Endodermal cell (in vitro differentiated cells): ENCODE results near the gene SMIM1. TPM values are rescaled to one million over a fixed set of nuclear protein-coding genes. Genes with fewer than 3 reads are reported as not detected.

Experiments
- DNase-seq: peaks from one replicate; pipeline ENCODE4 v3.0.0-alpha.2; 2017
- H3K27ac ChIP-seq: 2 replicates; pipeline ENCODE4 v1.5.1; 2013; ENCODE audit warnings: mild to moderate bottlenecking, low read depth, low read length, moderate library complexity
- H3K27me3 ChIP-seq: 2 replicates; pipeline ENCODE4 v1.6.1; 2013; ENCODE audit warnings: mild to moderate bottlenecking, low read length, moderate library complexity; ENCODE audit not compliant: insufficient read depth, control insufficient read depth, poor library complexity, severe bottlenecking
- H3K36me3 ChIP-seq: 2 replicates; pipeline ENCODE4 v1.7.0; 2013; ENCODE audit warnings: mild to moderate bottlenecking, low read length, moderate library complexity; ENCODE audit not compliant: control insufficient read depth, insufficient read depth
- H3K4me1 ChIP-seq: one replicate; pipeline ENCODE4 v1.7.0; 2013; ENCODE audit warnings: low read length; ENCODE audit not compliant: control insufficient read depth, insufficient read depth
- H3K4me3 ChIP-seq: 2 replicates; pipeline ENCODE4 v1.5.1; 2013; ENCODE audit warnings: mild to moderate bottlenecking, low read length, moderate library complexity
- H3K9ac ChIP-seq: 2 replicates; pipeline ENCODE4 v1.6.1; 2013; ENCODE audit warnings: mild to moderate bottlenecking, low read length, moderate library complexity; ENCODE audit not compliant: poor library complexity, severe bottlenecking; ENCODE audit errors: extremely low read depth
- H3K9me3 ChIP-seq: 2 replicates; pipeline ENCODE4 v1.6.1; 2013; ENCODE audit warnings: mild to moderate bottlenecking, low read length, moderate library complexity; ENCODE audit not compliant: control insufficient read depth
- H3K27ac Mint-ChIP-seq: 2 replicates; pipeline ENCODE4 v1.8.0; 2020; ENCODE audit warnings: mixed read lengths
- H3K27me3 Mint-ChIP-seq: 2 replicates; pipeline ENCODE4 v1.8.0; 2021; ENCODE audit warnings: mild to moderate bottlenecking, mixed read lengths; ENCODE audit not compliant: insufficient read depth
- H3K36me3 Mint-ChIP-seq: 2 replicates; pipeline ENCODE4 v1.8.0; 2020; ENCODE audit warnings: low read depth, mixed read lengths
- H3K4me1 Mint-ChIP-seq: 2 replicates; pipeline ENCODE4 v1.8.0; 2020; ENCODE audit warnings: mixed read lengths
- H3K4me3 Mint-ChIP-seq: 2 replicates; pipeline ENCODE4 v1.8.0; 2020; ENCODE audit warnings: mild to moderate bottlenecking, moderate library complexity, mixed read lengths
- H3K9me3 Mint-ChIP-seq: 2 replicates; pipeline ENCODE4 v1.8.0; 2020; ENCODE audit warnings: mild to moderate bottlenecking, mixed read lengths
- WGBS, 2 experiments: methylation state at CpG; one replicate each; pipeline versions ENCODE4 v1.1.5 to v1.1.7; 2013; ENCODE audit warnings: missing lambda C conversion rate in 2 of 2, mixed read lengths in 1 of 2; ENCODE audit not compliant: insufficient coverage in 1 of 2, insufficient read length in 1 of 2; 5-methylcytosine and 5-hydroxymethylcytosine counted together
- total RNA-seq, 2 donors: library from RNA; stranded (reverse); fragmentation: NEBNext Ultra II Directional in 1 of 2; extraction: Animal tissue kit (Norgen Biotek cat#: 25700) in 1 of 2; gene quantifications; 2 replicates in 1 of 2; 3 replicates in 1 of 2; pipeline ENCODE4 v1.2.1, GENCODE V29; 2021
- TF ChIP-seq, protein P1 (sequence below): fragments of 200-600 bp; sonication (generic); conservative IDR thresholded peaks from 2 replicates; pipeline ENCODE4 v1.5.0; 2021; ENCODE audit warnings: antibody characterized with exemption, mild to moderate bottlenecking

Gene SMIM1
- total RNA-seq, 2 donors from 2014 or later: 11.1 to 15.0 TPM

DNA sequence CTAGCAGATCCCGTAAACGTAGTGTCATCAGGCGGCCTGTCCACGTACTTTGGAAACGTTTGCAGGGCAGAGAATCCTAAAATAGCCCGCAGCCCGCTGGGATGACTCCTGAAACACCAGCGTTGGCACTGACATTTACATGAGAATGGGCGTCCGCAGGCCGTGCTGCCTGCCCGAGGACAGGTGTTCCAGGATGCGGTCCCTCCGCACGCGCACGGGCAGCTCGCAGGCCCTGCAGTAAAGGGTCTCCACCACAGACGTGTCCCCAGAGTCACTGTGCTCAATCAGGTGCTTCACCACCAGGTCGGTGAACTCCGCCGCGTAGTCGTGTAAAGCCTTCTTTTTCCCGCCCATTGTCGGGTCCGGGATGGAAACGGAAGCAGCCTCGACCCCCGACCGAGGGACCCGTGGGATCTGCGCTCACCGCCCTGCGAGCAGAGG lies 26.1 kb upstream of the SMIM1 start:
- DNase-seq: peak; percentile 80
- peaks cover 10% of the 10 kb centered on the region for H3K4me1 ChIP-seq
- Mint-ChIP-seq H3K4me3 (peak overlapping the region; percentile 83), H3K9me3 (no peaks in the 10 kb centered on the region), H3K36me3 (peaks cover 31% of the 10 kb centered on the region), H3K4me1 (peaks cover 17% of the 10 kb centered on the region), H3K27me3 (peaks cover 18% of the 10 kb centered on the region), H3K27ac (peak overlapping the region; percentile 86)
- TF ChIP-seq, protein P1, sequence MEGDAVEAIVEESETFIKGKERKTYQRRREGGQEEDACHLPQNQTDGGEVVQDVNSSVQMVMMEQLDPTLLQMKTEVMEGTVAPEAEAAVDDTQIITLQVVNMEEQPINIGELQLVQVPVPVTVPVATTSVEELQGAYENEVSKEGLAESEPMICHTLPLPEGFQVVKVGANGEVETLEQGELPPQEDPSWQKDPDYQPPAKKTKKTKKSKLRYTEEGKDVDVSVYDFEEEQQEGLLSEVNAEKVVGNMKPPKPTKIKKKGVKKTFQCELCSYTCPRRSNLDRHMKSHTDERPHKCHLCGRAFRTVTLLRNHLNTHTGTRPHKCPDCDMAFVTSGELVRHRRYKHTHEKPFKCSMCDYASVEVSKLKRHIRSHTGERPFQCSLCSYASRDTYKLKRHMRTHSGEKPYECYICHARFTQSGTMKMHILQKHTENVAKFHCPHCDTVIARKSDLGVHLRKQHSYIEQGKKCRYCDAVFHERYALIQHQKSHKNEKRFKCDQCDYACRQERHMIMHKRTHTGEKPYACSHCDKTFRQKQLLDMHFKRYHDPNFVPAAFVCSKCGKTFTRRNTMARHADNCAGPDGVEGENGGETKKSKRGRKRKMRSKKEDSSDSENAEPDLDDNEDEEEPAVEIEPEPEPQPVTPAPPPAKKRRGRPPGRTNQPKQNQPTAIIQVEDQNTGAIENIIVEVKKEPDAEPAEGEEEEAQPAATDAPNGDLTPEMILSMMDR: no peak
- no peaks in the 10 kb centered on the region for H3K9me3 ChIP-seq
- H3K27me3 ChIP-seq: peaks cover 9% of the 10 kb centered on the region
- H3K36me3 ChIP-seq: peaks cover 19% of the 10 kb centered on the region
- H3K9ac ChIP-seq: peak overlapping the region; percentile 51
- no peak overlapping the region for H3K27ac ChIP-seq
- WGBS, 2 experiments: 7 to 10% methylated on average over 19 to 35 of the region's 35 CpGs
- peak overlapping the region; percentile 86 for H3K4me3 ChIP-seq

DNA sequence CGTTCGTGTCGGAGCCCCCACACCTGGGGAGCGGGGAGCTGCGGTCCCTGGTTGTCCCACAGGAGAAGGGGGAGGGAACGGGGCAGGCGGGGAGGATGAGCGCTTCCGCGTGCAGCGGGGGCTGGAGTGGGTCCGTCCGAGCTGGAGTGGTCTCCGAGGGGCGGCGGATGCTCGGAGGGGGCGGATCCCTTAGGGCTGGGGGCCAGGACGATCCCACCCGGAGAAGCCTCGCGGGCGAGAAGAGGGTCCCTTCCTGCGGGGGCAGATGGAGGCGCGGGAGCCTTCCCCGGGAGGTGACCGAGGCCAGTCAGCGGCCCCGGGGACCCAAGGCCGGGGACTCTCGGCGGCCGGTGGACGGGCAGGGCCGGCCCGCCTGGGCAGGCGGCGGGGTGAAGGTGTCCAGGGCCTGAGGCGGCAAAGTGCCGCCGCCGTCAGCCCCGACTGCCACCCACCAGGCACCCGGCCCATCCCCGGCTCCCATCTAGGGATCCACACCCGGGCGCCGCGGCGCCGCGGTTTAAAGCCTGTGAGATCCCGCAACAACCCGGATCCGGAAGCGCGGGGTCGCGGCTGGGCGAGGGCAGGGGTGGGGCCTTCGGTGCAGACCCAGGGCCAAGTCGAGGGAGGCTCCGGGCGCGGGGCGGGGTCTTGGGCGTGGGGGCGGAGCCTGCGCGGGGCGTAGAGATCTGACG lies 25.6 kb upstream of the SMIM1 start:
- H3K4me3 Mint-ChIP-seq: peak overlapping the region; percentile 83
- Histone ChIP-seq H3K27me3 (peaks cover 9% of the 10 kb centered on the region), H3K4me1 (peaks cover 10% of the 10 kb centered on the region), H3K9ac (peak overlapping the region; percentile 51), H3K27ac (no peak overlapping the region), H3K9me3 (no peaks in the 10 kb centered on the region), H3K4me3 (peak overlapping the region; percentile 86), H3K36me3 (peaks cover 13% of the 10 kb centered on the region)
- H3K27ac Mint-ChIP-seq: peak overlapping the region; percentile 86
- WGBS, 2 experiments: 0% methylated on average over 16 to 73 of the region's 73 CpGs
- peaks cover 17% of the 10 kb centered on the region for H3K4me1 Mint-ChIP-seq
- DNase-seq: peak; percentile 98
- no peaks in the 10 kb centered on the region for H3K9me3 Mint-ChIP-seq
- H3K27me3 Mint-ChIP-seq: peaks cover 21% of the 10 kb centered on the region
- TF ChIP-seq, protein P1: no peak
- H3K36me3 Mint-ChIP-seq: peaks cover 25% of the 10 kb centered on the region

DNA sequence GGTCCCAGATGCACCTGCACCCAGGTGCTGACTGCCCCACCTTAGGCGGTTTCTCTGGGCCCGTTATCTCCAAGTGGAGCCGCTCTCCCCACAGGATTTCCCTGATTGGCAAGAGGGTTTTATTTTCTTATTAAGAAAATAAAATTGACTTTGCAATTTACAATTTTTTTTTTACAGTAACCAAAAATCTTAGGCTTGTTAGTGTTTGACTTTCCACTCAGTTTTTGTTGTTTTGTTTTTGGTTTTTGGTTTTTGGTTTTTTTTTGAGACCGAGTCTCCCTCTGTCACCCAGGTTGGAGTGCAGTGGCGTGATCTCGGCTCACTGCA lies 25.1 kb upstream of the SMIM1 start:
- peaks cover 8% of the 10 kb centered on the region for H3K36me3 ChIP-seq
- no peaks in the 10 kb centered on the region for H3K9me3 ChIP-seq
- Mint-ChIP-seq H3K27ac (no peak overlapping the region), H3K27me3 (peaks cover 26% of the 10 kb centered on the region), H3K4me1 (peaks cover 17% of the 10 kb centered on the region), H3K9me3 (no peaks in the 10 kb centered on the region), H3K4me3 (peak overlapping the region; percentile 83), H3K36me3 (peaks cover 21% of the 10 kb centered on the region)
- peaks cover 9% of the 10 kb centered on the region for H3K27me3 ChIP-seq
- H3K27ac ChIP-seq: no peak overlapping the region
- TF ChIP-seq, protein P1: no peak
- H3K4me1 ChIP-seq: peaks cover 10% of the 10 kb centered on the region
- 49% methylated on average over 6 of the region's 6 CpGs; no CpG with 5 or more reads in 1 of the 2 experiments for WGBS, 2 experiments
- H3K9ac ChIP-seq: no peak overlapping the region
- no peak for DNase-seq
- peak overlapping the region; percentile 86 for H3K4me3 ChIP-seq
